Parathyroid adenoma (tissue), 2 donors: ENCODE measurements around the gene GPATCH11.

Experiments
- H2AFZ ChIP-seq: fragments of 300-600 bp; sonication (generic); one replicate; pipeline ENCODE4 v1.7.0; 2017; ENCODE audit warnings: antibody characterized with exemption, mild to moderate bottlenecking
- H3K27ac ChIP-seq: fragments of 300-600 bp; sonication (generic); one replicate; pipeline ENCODE4 v1.7.0; 2017
- H3K27me3 ChIP-seq: fragments of 300-600 bp; sonication (generic); one replicate; pipeline ENCODE4 v1.7.0; 2017; ENCODE audit warnings: low read length; ENCODE audit not compliant: control insufficient read depth, insufficient read depth
- H3K36me3 ChIP-seq: fragments of 300-600 bp; sonication (generic); one replicate; pipeline ENCODE4 v1.7.0; 2017; ENCODE audit warnings: low read length; ENCODE audit not compliant: control insufficient read depth, insufficient read depth
- H3K4me1 ChIP-seq: fragments of 300-600 bp; sonication (generic); one replicate; pipeline ENCODE4 v1.7.0; 2017; ENCODE audit warnings: control low read depth
- H3K4me2 ChIP-seq: fragments of 300-600 bp; sonication (generic); one replicate; pipeline ENCODE4 v1.7.0; 2017; ENCODE audit warnings: low read length
- H3K4me3 ChIP-seq: fragments of 300-600 bp; sonication (generic); one replicate; pipeline ENCODE4 v1.7.0; 2017; ENCODE audit warnings: low read depth, low read length
- H3K79me2 ChIP-seq: fragments of 300-600 bp; sonication (generic); one replicate; pipeline ENCODE4 v1.7.0; 2017; ENCODE audit warnings: control low read depth
- H3K9ac ChIP-seq: fragments of 300-600 bp; sonication (generic); one replicate; pipeline ENCODE4 v1.7.0; 2017; ENCODE audit warnings: mild to moderate bottlenecking
- H3K9me3 ChIP-seq: fragments of 300-600 bp; sonication (generic); one replicate; pipeline ENCODE4 v1.7.0; 2017; ENCODE audit warnings: low read length; ENCODE audit not compliant: control insufficient read depth
- TF ChIP-seq, protein P1 (sequence below): fragments of 300-600 bp; sonication (generic); IDR thresholded peaks from one replicate; pipeline ENCODE4 v1.7.0; 2017; ENCODE audit warnings: antibody characterized with exemption, mild to moderate bottlenecking
- donor health status: primary hyperparathyroidism.

Gene GPATCH11

DNA sequence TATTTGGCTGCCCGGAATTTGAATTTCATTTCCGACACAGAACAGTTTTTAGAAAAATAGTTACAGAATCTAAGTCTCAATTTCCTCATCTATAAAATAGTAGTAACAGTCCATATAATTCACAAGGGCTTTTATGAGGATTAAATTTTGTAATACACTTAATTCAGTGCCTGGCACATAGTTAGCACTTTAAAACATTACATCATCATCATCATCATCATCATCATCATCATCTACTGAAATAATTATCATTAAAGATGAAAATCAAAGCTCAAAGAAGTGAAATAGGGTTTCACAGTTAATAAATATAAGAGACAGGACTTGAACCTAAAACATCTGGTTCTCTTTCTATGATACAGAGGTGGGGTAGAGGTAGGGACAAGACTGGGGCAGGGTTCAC is 13.4 kb upstream of the GPATCH11 start:
- Histone ChIP-seq H3K79me2 (no peaks in the 10 kb centered on the region), H3K4me3 (no peak overlapping the region), H3K9ac (no peak overlapping the region), H3K36me3 (no peaks in the 10 kb centered on the region), H3K9me3 (no peaks in the 10 kb centered on the region), H3K27me3 (no peaks in the 10 kb centered on the region), H2AFZ (no peak overlapping the region), H3K4me1 (no peaks in the 10 kb centered on the region), H3K4me2 (no peak overlapping the region), H3K27ac (no peak overlapping the region)
- TF ChIP-seq, protein P1, sequence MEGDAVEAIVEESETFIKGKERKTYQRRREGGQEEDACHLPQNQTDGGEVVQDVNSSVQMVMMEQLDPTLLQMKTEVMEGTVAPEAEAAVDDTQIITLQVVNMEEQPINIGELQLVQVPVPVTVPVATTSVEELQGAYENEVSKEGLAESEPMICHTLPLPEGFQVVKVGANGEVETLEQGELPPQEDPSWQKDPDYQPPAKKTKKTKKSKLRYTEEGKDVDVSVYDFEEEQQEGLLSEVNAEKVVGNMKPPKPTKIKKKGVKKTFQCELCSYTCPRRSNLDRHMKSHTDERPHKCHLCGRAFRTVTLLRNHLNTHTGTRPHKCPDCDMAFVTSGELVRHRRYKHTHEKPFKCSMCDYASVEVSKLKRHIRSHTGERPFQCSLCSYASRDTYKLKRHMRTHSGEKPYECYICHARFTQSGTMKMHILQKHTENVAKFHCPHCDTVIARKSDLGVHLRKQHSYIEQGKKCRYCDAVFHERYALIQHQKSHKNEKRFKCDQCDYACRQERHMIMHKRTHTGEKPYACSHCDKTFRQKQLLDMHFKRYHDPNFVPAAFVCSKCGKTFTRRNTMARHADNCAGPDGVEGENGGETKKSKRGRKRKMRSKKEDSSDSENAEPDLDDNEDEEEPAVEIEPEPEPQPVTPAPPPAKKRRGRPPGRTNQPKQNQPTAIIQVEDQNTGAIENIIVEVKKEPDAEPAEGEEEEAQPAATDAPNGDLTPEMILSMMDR, result no peak

DNA sequence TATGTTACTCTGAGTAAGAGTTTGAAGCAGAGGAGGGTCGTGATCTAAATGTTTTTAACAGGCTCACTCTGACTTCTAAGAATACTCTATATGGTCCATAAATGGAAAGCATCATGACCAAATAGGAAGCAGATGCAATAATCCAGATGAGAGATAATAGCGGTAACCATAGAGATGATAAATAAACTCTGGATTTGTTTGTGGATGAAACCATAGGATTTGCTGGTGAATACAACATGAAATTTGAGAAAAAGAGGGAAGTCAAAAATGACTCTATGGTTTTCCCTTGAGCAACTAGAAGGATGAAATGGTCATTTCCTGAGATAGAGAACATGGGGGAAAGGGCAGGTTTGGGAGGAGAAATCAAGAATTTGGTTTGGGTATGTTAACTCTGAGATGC is 4.1 kb upstream of the GPATCH11 start:
- H3K4me1 ChIP-seq, result peaks cover 3% of the 10 kb centered on the region
- H2AFZ ChIP-seq, result no peak overlapping the region
- no peak overlapping the region for H3K4me3 ChIP-seq
- H3K4me2 ChIP-seq, result no peak overlapping the region
- H3K9me3 ChIP-seq, result no peaks in the 10 kb centered on the region
- peaks cover 16% of the 10 kb centered on the region for H3K79me2 ChIP-seq
- TF ChIP-seq, protein P1, result no peak
- no peaks in the 10 kb centered on the region for H3K36me3 ChIP-seq
- no peaks in the 10 kb centered on the region for H3K27me3 ChIP-seq
- H3K27ac ChIP-seq, result no peak overlapping the region
- H3K9ac ChIP-seq, result no peak overlapping the region

DNA sequence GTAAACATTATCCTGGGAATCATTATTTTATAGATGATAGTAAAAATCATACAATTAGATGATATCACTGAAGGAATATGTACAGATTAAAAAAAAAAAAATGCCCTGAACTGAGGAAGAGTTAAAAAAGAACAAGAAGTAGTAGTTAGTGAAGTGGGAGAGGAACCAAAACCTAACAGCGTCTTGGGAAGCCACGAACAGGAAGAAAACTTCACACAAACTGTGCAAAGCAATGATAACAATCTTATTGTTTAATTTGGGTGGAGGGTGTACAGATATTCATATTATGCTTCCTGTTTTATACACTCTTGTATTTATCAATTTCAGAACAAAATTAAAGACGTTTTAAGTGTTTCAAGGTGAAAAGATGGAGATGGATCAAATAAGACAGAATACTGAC is 3.6 kb upstream of the GPATCH11 start:
- H3K9me3 ChIP-seq, result no peaks in the 10 kb centered on the region
- no peak overlapping the region for H3K9ac ChIP-seq
- peaks cover 3% of the 10 kb centered on the region for H3K4me1 ChIP-seq
- no peak overlapping the region for H3K4me3 ChIP-seq
- no peaks in the 10 kb centered on the region for H3K36me3 ChIP-seq
- H3K27ac ChIP-seq, result no peak overlapping the region
- H3K79me2 ChIP-seq, result peaks cover 16% of the 10 kb centered on the region
- H3K4me2 ChIP-seq, result no peak overlapping the region
- H3K27me3 ChIP-seq, result no peaks in the 10 kb centered on the region
- no peak overlapping the region for H2AFZ ChIP-seq
- TF ChIP-seq, protein P1, result no peak

DNA sequence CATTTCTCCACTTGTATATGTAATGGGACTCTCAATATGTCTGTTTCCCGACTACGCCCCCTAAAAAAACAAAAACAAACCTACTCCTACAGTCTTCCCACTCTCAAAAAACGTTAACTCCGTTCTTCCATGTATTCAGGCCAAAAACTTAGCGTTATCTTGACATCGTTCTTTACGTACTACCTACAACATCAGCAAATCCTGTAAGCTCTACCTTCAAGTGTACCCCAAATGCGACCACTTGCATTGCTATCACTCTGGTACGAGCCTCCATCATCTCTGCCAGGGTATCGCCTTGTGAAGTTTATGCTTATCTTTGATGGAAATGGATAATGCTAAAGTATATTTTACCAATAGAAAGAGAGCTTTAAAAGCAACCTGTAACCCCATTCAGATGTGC is 479 bp downstream of the GPATCH11 start:
- Histone ChIP-seq H3K4me2 (peak overlapping the region; percentile 57), H3K4me3 (peak overlapping the region; percentile 96), H3K79me2 (peaks cover 16% of the 10 kb centered on the region), H3K9me3 (no peaks in the 10 kb centered on the region), H3K9ac (no peak overlapping the region), H3K36me3 (no peaks in the 10 kb centered on the region), H2AFZ (peak overlapping the region; percentile 93), H3K27me3 (no peaks in the 10 kb centered on the region), H3K4me1 (peaks cover 3% of the 10 kb centered on the region), H3K27ac (peak overlapping the region; percentile 79)
- TF ChIP-seq, protein P1, result no peak

DNA sequence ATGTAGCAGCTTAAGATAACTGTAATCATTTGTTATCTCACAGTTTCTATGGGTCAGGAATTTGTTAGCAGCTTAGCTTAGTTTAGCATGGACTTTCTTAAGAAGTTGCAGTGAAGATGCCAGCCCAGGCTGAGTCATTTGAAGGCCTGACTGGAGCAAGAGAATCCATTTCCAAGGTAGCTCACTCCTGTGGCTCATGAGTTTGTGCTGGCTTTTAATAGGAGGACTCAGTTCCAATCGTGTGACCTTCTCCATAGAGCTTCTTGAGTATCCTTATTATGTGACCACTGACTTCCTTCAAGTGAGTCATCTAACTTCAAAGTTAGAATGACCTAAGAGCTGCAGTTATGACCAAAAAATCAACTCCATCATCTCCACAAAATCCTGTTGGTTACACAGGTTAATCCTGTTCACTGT is 1.4 kb downstream of the GPATCH11 start:
- Histone ChIP-seq H3K4me2 (no peak overlapping the region), H3K4me1 (peaks cover 3% of the 10 kb centered on the region), H3K9ac (no peak overlapping the region), H3K36me3 (no peaks in the 10 kb centered on the region), H3K9me3 (no peaks in the 10 kb centered on the region), H3K4me3 (no peak overlapping the region), H3K27me3 (no peaks in the 10 kb centered on the region), H2AFZ (no peak overlapping the region), H3K79me2 (peaks cover 16% of the 10 kb centered on the region), H3K27ac (no peak overlapping the region)
- TF ChIP-seq, protein P1, result no peak
